Measurements from ENCODE around the gene AP2M1. TPM values are rescaled to one million over a fixed set of nuclear protein-coding genes. Genes with fewer than 3 reads are reported as not detected.

The AP2M1 gene
- total and polyA plus RNA-seq, 2 of the 13 experiments (the other 11 are each of a cell fraction or from before 2014, with no cell fraction given): 126 to 146 TPM

DNA sequence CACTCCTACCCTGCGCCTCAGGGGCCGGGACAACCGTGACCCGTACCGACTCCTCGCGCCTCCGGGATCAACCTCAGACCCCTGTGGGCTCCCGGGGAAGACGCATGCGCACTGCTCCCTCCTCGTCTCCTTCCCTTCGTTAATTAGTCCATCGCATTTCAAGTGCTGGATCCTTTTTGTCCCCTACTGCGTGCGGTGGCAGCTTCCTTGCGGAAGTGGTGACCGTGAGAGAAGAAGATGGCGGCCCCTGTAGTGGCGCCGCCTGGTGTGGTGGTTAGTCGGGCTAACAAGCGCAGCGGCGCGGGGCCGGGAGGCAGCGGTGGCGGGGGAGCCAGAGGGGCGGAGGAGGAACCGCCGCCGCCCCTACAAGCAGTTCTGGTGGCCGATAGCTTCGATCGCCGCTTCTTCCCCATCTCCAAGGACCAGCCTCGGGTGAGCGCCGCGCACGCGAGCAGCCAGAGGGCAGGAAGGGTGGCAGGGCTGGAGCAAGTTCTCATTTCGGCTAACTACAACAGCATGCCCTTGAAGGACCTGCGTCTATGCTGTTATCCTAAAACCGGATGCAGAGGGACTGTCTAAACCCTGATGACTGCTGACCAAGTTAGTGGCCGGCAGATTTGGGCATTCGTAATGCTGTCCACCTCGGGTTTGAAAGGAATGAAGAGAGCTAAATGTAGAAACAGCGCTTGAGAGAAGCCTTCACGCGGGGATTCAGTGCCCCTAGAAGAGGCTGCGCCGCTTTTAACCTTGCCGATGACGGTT, 39.3 kb upstream of the AP2M1 start, which contains the start of gene EIF2B5 (continued):
- TF ChIP-seq, protein P1, sequence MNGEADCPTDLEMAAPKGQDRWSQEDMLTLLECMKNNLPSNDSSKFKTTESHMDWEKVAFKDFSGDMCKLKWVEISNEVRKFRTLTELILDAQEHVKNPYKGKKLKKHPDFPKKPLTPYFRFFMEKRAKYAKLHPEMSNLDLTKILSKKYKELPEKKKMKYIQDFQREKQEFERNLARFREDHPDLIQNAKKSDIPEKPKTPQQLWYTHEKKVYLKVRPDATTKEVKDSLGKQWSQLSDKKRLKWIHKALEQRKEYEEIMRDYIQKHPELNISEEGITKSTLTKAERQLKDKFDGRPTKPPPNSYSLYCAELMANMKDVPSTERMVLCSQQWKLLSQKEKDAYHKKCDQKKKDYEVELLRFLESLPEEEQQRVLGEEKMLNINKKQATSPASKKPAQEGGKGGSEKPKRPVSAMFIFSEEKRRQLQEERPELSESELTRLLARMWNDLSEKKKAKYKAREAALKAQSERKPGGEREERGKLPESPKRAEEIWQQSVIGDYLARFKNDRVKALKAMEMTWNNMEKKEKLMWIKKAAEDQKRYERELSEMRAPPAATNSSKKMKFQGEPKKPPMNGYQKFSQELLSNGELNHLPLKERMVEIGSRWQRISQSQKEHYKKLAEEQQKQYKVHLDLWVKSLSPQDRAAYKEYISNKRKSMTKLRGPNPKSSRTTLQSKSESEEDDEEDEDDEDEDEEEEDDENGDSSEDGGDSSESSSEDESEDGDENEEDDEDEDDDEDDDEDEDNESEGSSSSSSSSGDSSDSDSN (CRISPR knock-in tag; IDR thresholded peaks at IDR 0.05): peak; percentile 78
- TF ChIP-seq JDP2 (CRISPR knock-in tag; IDR thresholded peaks at IDR 0.05; ENCODE audit: borderline replicate concordance) (no peak), RFXAP (CRISPR knock-in tag; IDR thresholded peaks at IDR 0.05; ENCODE audit: borderline replicate concordance) (no peak), FOSL2 (CRISPR knock-in tag; IDR thresholded peaks at IDR 0.05) (peak; percentile 61), ZNF124 (CRISPR knock-in tag; IDR thresholded peaks at IDR 0.05) (peak; percentile 60), DNMT3B (CRISPR knock-in tag; conservative IDR thresholded peaks at IDR 0.05) (peak; percentile 57; the same call in 1 of the 2 replicates), GZF1 (CRISPR knock-in tag; IDR thresholded peaks at IDR 0.05) (peak; percentile 78; the same call in 1 of the 2 replicates), HNRNPK (IDR thresholded peaks at IDR 0.05; ENCODE audit: low read depth, low read length, poor library complexity, severe bottlenecking) (no peak), FLYWCH1 (CRISPR knock-in tag; IDR thresholded peaks at IDR 0.05) (no peak), WIZ (CRISPR knock-in tag; IDR thresholded peaks at IDR 0.05) (no peak), ZNF776 (CRISPR knock-in tag; IDR thresholded peaks at IDR 0.05) (peak; percentile 61), KMT2B (CRISPR knock-in tag; IDR thresholded peaks at IDR 0.05) (peak; percentile 95), NCOA2 (CRISPR knock-in tag; IDR thresholded peaks at IDR 0.05) (peak; percentile 56; the same call in 1 of the 2 replicates), MED13 (CRISPR knock-in tag; IDR thresholded peaks at IDR 0.05) (no peak)
- TF ChIP-seq, protein P2, sequence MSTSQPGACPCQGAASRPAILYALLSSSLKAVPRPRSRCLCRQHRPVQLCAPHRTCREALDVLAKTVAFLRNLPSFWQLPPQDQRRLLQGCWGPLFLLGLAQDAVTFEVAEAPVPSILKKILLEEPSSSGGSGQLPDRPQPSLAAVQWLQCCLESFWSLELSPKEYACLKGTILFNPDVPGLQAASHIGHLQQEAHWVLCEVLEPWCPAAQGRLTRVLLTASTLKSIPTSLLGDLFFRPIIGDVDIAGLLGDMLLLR (CRISPR knock-in tag; IDR thresholded peaks at IDR 0.05): peak; percentile 18; the same call in 1 of the 2 replicates
- TF ChIP-seq, protein P3, sequence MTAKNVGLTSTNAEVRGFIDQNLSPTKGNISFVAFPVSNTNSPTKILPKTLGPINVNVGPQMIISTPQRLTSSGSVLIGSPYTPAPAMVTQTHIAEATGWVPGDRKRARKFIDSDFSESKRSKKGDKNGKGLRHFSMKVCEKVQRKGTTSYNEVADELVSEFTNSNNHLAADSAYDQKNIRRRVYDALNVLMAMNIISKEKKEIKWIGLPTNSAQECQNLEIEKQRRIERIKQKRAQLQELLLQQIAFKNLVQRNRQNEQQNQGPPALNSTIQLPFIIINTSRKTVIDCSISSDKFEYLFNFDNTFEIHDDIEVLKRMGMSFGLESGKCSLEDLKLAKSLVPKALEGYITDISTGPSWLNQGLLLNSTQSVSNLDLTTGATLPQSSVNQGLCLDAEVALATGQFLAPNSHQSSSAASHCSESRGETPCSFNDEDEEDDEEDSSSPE (CRISPR knock-in tag; IDR thresholded peaks at IDR 0.05): 0 out of 2 replicates have a peak, but pooled peaks have one; percentile 39
- TF ChIP-seq, protein P4, sequence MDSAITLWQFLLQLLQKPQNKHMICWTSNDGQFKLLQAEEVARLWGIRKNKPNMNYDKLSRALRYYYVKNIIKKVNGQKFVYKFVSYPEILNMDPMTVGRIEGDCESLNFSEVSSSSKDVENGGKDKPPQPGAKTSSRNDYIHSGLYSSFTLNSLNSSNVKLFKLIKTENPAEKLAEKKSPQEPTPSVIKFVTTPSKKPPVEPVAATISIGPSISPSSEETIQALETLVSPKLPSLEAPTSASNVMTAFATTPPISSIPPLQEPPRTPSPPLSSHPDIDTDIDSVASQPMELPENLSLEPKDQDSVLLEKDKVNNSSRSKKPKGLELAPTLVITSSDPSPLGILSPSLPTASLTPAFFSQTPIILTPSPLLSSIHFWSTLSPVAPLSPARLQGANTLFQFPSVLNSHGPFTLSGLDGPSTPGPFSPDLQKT (CRISPR knock-in tag; IDR thresholded peaks at IDR 0.05; ENCODE audit: borderline replicate concordance): no peak
- TF ChIP-seq, protein P5, sequence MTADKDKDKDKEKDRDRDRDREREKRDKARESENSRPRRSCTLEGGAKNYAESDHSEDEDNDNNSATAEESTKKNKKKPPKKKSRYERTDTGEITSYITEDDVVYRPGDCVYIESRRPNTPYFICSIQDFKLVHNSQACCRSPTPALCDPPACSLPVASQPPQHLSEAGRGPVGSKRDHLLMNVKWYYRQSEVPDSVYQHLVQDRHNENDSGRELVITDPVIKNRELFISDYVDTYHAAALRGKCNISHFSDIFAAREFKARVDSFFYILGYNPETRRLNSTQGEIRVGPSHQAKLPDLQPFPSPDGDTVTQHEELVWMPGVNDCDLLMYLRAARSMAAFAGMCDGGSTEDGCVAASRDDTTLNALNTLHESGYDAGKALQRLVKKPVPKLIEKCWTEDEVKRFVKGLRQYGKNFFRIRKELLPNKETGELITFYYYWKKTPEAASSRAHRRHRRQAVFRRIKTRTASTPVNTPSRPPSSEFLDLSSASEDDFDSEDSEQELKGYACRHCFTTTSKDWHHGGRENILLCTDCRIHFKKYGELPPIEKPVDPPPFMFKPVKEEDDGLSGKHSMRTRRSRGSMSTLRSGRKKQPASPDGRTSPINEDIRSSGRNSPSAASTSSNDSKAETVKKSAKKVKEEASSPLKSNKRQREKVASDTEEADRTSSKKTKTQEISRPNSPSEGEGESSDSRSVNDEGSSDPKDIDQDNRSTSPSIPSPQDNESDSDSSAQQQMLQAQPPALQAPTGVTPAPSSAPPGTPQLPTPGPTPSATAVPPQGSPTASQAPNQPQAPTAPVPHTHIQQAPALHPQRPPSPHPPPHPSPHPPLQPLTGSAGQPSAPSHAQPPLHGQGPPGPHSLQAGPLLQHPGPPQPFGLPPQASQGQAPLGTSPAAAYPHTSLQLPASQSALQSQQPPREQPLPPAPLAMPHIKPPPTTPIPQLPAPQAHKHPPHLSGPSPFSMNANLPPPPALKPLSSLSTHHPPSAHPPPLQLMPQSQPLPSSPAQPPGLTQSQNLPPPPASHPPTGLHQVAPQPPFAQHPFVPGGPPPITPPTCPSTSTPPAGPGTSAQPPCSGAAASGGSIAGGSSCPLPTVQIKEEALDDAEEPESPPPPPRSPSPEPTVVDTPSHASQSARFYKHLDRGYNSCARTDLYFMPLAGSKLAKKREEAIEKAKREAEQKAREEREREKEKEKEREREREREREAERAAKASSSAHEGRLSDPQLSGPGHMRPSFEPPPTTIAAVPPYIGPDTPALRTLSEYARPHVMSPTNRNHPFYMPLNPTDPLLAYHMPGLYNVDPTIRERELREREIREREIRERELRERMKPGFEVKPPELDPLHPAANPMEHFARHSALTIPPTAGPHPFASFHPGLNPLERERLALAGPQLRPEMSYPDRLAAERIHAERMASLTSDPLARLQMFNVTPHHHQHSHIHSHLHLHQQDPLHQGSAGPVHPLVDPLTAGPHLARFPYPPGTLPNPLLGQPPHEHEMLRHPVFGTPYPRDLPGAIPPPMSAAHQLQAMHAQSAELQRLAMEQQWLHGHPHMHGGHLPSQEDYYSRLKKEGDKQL (CRISPR knock-in tag; IDR thresholded peaks at IDR 0.05; ENCODE audit: low read depth): peak; percentile 44; the same call in 1 of the 2 replicates
